HEK293 (cell line): ENCODE data around the gene NIT1.

Source experiments
- CTCF ChIA-PET: fragments of 350-600 bp; formaldehyde crosslinking; extraction: SDS; loops from one replicate; lab custom pipeline; 2021; ENCODE audit warnings: antibody characterized with exemption; lab: Yijun Ruan, JAX
- POLR2A ChIA-PET: fragments of 300-600 bp; formaldehyde crosslinking; extraction: SDS; loops from one replicate; lab custom pipeline; 2020; ENCODE audit warnings: antibody characterized with exemption, inconsistent platforms; lab: Yijun Ruan, JAX
- H3K27ac ChIP-seq: fragments of 200-500 bp; sonication (Bioruptor generic); 2 replicates; pipeline ENCODE4 v1.5.1; 2014; ENCODE audit warnings: low read depth, low read length, control low read depth, inconsistent platforms; ENCODE audit errors: extremely low read depth
- H3K36me3 ChIP-seq, 2 experiments: fragments of 200-500 bp in 1 of 2; sonication (Bioruptor generic) in 1 of 2; 1 replicate in 1 of 2; 2 replicates in 1 of 2; pipeline ENCODE4 v1.5.1; 2014 to 2017; ENCODE audit warnings: inconsistent platforms in 2 of 2, low read length in 2 of 2; ENCODE audit not compliant: control insufficient read depth in 2 of 2, insufficient read depth in 1 of 2
- H3K4me1 ChIP-seq: fragments of 200-500 bp; sonication (Bioruptor generic); 2 replicates; pipeline ENCODE4 v1.5.1; 2014; ENCODE audit warnings: mild to moderate bottlenecking, low read length, inconsistent platforms; ENCODE audit not compliant: control insufficient read depth, insufficient read depth
- H3K4me3 ChIP-seq: 2 replicates; pipeline ENCODE4 v1.5.1; 2011; ENCODE audit warnings: low read depth, mild to moderate bottlenecking, control low read depth, low read length, moderate library complexity
- H3K9me3 ChIP-seq: fragments of 200-500 bp; sonication (Bioruptor generic); 2 replicates; pipeline ENCODE4 v1.5.1; 2014; ENCODE audit warnings: low read depth, low read length, inconsistent platforms; ENCODE audit not compliant: control insufficient read depth, insufficient read depth
- IKZF3 ChIP-seq: fragments of 450-650 bp; IDR thresholded peaks from 2 replicates; pipeline ENCODE4 v1.5.0; 2018; ENCODE audit warnings: missing biosample characterization, mild to moderate bottlenecking, missing genetic modification characterization, moderate library complexity
- KLF16 ChIP-seq: fragments of 450-650 bp; formaldehyde crosslinking; IDR thresholded peaks from 2 replicates; pipeline ENCODE4 v1.5.1; 2017; ENCODE audit warnings: missing biosample characterization, missing genetic modification characterization
- RBAK ChIP-seq: fragments of 450-650 bp; formaldehyde crosslinking; IDR thresholded peaks from 2 replicates; pipeline ENCODE4 v1.5.1; 2016; ENCODE audit warnings: missing biosample characterization, missing genetic modification characterization
- ZIC2 ChIP-seq: fragments of 450-650 bp; formaldehyde crosslinking; IDR thresholded peaks from 2 replicates; pipeline ENCODE4 v1.5.1; 2016; ENCODE audit warnings: missing biosample characterization, missing genetic modification characterization
- ZNF112 ChIP-seq: fragments of 450-650 bp; formaldehyde crosslinking; IDR thresholded peaks from 2 replicates; pipeline ENCODE4 v1.5.0; 2017; ENCODE audit warnings: missing biosample characterization, missing genetic modification characterization
- ZNF16 ChIP-seq: fragments of 450-650 bp; formaldehyde crosslinking; IDR thresholded peaks from 2 replicates; pipeline ENCODE4 v1.5.1; 2016; ENCODE audit warnings: low read depth, missing biosample characterization, missing genetic modification characterization
- ZNF175 ChIP-seq: fragments of 450-650 bp; formaldehyde crosslinking; IDR thresholded peaks from 2 replicates; pipeline ENCODE4 v1.5.1; 2016; ENCODE audit warnings: missing biosample characterization, missing genetic modification characterization
- ZNF19 ChIP-seq: fragments of 450-650 bp; formaldehyde crosslinking; IDR thresholded peaks from 2 replicates; pipeline ENCODE4; 2016; ENCODE audit warnings: missing biosample characterization, missing genetic modification characterization, low read depth
- ZNF24 ChIP-seq: fragments of 450-650 bp; formaldehyde crosslinking; IDR thresholded peaks from 2 replicates; pipeline ENCODE4 v1.5.1; 2016; ENCODE audit warnings: missing biosample characterization, missing genetic modification characterization
- ZNF266 ChIP-seq: fragments of 450-650 bp; formaldehyde crosslinking; IDR thresholded peaks from 2 replicates; pipeline ENCODE4 v1.5.1; 2016; ENCODE audit warnings: missing biosample characterization, missing genetic modification characterization, low read depth
- ZNF335 ChIP-seq: fragments of 450-650 bp; formaldehyde crosslinking; conservative IDR thresholded peaks from 2 replicates; pipeline ENCODE4 v1.5.1; 2016; ENCODE audit warnings: missing biosample characterization, missing genetic modification characterization
- ZNF394 ChIP-seq: fragments of 450-650 bp; formaldehyde crosslinking; IDR thresholded peaks from 2 replicates; pipeline ENCODE4 v1.5.1; 2016; ENCODE audit warnings: missing biosample characterization, missing genetic modification characterization, mild to moderate bottlenecking, moderate library complexity, borderline replicate concordance
- ZNF555 ChIP-seq: fragments of 450-650 bp; formaldehyde crosslinking; conservative IDR thresholded peaks from 2 replicates; pipeline ENCODE4 v1.5.1; 2017; ENCODE audit warnings: missing biosample characterization, mild to moderate bottlenecking, missing genetic modification characterization, inconsistent platforms
- ZNF571 ChIP-seq: fragments of 450-650 bp; formaldehyde crosslinking; IDR thresholded peaks from 2 replicates; pipeline ENCODE4 v1.5.0; 2017; ENCODE audit warnings: missing biosample characterization, missing genetic modification characterization
- ZNF624 ChIP-seq: fragments of 450-650 bp; formaldehyde crosslinking; IDR thresholded peaks from 2 replicates; pipeline ENCODE4 v1.5.1; 2017; ENCODE audit warnings: missing biosample characterization, missing genetic modification characterization
- ZNF660 ChIP-seq: fragments of 450-650 bp; IDR thresholded peaks from 2 replicates; pipeline ENCODE4 v1.5.1; 2018; ENCODE audit warnings: missing biosample characterization, mild to moderate bottlenecking, missing genetic modification characterization
- ZNF692 ChIP-seq: fragments of 450-650 bp; formaldehyde crosslinking; IDR thresholded peaks from 2 replicates; pipeline ENCODE4 v1.5.1; 2016; ENCODE audit warnings: missing biosample characterization, missing genetic modification characterization
- ZNF701 ChIP-seq: fragments of 450-650 bp; formaldehyde crosslinking; IDR thresholded peaks from 2 replicates; pipeline ENCODE4 v1.5.1; 2016; ENCODE audit warnings: missing biosample characterization, missing genetic modification characterization
- ZNF707 ChIP-seq: fragments of 450-650 bp; formaldehyde crosslinking; IDR thresholded peaks from 2 replicates; pipeline ENCODE4 v1.5.1; 2016; ENCODE audit warnings: missing biosample characterization, missing genetic modification characterization
- ZNF785 ChIP-seq: fragments of 450-650 bp; formaldehyde crosslinking; IDR thresholded peaks from 2 replicates; pipeline ENCODE4 v1.5.1; 2016; ENCODE audit warnings: missing biosample characterization, missing genetic modification characterization
- ZNF791 ChIP-seq: fragments of 450-650 bp; formaldehyde crosslinking; IDR thresholded peaks from 2 replicates; pipeline ENCODE4 v1.5.1; 2016; ENCODE audit warnings: missing biosample characterization, missing genetic modification characterization
- ZNF843 ChIP-seq: fragments of 450-650 bp; formaldehyde crosslinking; IDR thresholded peaks from 2 replicates; pipeline ENCODE4 v1.5.1; 2016; ENCODE audit warnings: missing biosample characterization, missing genetic modification characterization
- TF ChIP-seq, protein P1 (sequence below): fragments of 450-650 bp; formaldehyde crosslinking; IDR thresholded peaks from 2 replicates; pipeline ENCODE4 v1.5.1; 2016; ENCODE audit warnings: missing biosample characterization, missing genetic modification characterization
- TF ChIP-seq, protein P2 (sequence below): fragments of 450-650 bp; formaldehyde crosslinking; IDR thresholded peaks from 2 replicates; pipeline ENCODE4 v1.5.1; 2016; ENCODE audit warnings: missing biosample characterization, missing genetic modification characterization

The NIT1 gene

DNA sequence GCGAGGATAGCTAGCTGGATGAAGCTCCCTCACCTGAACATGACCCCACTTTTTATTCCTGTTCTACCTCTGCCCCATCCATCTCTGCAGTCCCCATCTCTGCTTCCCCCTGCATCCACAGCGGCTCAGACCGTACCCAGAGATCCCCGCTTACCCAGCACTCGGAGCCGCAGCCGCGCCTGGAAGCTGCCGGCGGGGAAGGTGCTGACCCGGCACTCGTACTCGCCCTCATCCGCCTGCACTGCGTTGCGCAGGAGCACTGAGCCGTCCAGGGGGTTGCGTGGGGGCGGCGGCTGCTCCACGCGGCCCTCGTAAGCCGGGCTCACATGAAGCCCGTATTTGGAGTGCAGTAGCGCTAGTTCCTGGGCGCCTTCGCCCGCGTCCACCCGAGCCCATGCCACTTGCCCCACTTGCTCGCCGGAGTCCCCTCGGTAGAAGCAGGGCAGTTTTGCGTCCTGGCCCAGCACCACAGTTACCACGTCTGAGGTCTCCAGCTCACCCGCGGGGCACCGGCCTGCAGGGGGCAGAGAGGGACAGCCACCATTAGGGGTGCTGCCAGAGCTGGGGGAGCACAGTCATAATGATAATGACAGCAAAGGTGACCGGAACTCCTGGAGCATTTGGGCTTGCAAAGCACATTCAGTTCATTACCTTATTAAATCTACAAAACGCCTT lies 38.3 kb upstream of the NIT1 start:
- Histone ChIP-seq H3K27ac (no peak overlapping the region), H3K4me3 (no peak overlapping the region), H3K36me3 (no peaks in the 10 kb centered on the region), H3K9me3 (no peaks in the 10 kb centered on the region), H3K4me1 (no peaks in the 10 kb centered on the region; the same call in 1 of the 2 replicates)
- POLR2A ChIA-PET = no interaction called here
- CTCF ChIA-PET = interaction anchor here (0.7 kb wide), 1 partner anchor 18 kb away, joined by 10 read pairs; no protein-coding TSS in a partner anchor
- TF ChIP-seq ZNF571 (tag by site-specific recombination) (no peak), ZNF16 (no peak), ZNF555 (tag by site-specific recombination) (no peak), ZNF701 (tag by site-specific recombination) (no peak)

DNA sequence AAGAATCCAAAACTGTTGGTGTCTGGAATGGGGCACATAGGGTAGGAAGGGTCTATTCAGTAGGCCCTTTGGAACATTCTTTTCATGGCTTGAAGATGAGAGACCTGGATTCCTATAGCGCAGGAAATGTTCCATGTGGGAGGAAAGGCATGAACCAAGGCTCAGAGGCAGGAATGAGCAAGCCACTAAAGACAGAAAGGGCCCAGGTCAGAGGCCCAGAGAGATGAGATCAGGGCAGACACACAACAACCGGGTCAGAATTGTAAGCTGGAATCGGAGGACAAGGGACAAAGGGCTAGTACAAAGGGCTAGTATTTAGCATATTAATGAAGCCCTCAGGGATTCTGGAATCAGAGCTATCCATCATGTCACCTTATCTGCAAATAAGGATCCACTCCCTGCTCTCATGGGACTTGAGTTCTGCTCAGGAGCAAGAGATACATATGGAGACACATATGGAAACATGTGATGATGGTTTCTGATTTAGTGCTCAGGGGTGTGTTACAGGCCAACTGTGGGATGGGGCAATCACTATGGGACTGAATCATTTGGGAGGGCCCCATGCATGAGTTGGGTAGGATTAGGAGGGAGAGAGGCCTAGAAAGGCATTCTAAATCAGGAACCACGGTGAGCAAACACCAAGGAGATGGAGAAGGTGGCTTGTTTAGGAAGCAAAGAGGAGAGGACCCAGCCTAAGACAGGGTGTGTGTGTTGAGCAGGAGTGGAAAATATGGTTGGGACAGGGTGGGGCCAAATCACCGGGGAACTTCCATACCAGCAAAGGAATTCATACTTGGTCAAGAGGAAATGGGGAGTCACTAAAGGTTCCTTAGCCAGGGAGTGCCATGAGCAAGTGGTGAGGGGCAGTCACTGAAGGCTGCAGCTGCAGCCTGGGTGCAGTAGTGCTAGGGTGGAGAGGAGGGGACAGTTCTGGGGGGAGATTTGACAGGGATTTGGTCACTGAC lies 37.2 kb upstream of the NIT1 start:
- H3K4me3 ChIP-seq = no peak overlapping the region
- H3K9me3 ChIP-seq = no peaks in the 10 kb centered on the region
- no peaks in the 10 kb centered on the region; the same call in 1 of the 2 replicates for H3K4me1 ChIP-seq
- H3K27ac ChIP-seq = no peak overlapping the region
- CTCF ChIA-PET = interaction anchor here (0.6 kb wide), 1 partner anchor 408 kb away, joined by 3 read pairs; no protein-coding TSS in a partner anchor
- no peaks in the 10 kb centered on the region for H3K36me3 ChIP-seq
- no peak for TF ChIP-seq ZIC2
- POLR2A ChIA-PET = no interaction called here

GRCh38 chr1:161081519-161081918 lies 36.4 kb upstream of the NIT1 start:
- Histone ChIP-seq H3K9me3 (no peaks in the 10 kb centered on the region), H3K27ac (no peak overlapping the region), H3K4me3 (no peak overlapping the region), H3K36me3 (no peaks in the 10 kb centered on the region), H3K4me1 (no peaks in the 10 kb centered on the region; the same call in 1 of the 2 replicates)
- ChIA-PET CTCF (interaction anchor here (0.6 to 2.0 kb wide), 4 partner anchors 9 to 54 kb away, joined by 3 to 6 read pairs (median 4); no protein-coding TSS in a partner anchor), POLR2A (interaction anchor here (0.7 kb wide), 1 partner anchor 43 kb away, joined by 3 read pairs; no protein-coding TSS in a partner anchor)
- TF ChIP-seq ZNF394 = no peak
- TF ChIP-seq ZNF335 = no peak
- TF ChIP-seq ZNF707 (tag by site-specific recombination) = no peak
- TF ChIP-seq RBAK = no peak
- TF ChIP-seq ZNF112 (tag by site-specific recombination) = no peak
- TF ChIP-seq KLF16 (tag by site-specific recombination) = no peak
- TF ChIP-seq IKZF3 (tag by site-specific recombination) = no peak
- no peak for TF ChIP-seq ZNF266
- no peak for TF ChIP-seq ZNF692
- no peak for TF ChIP-seq ZNF791 (tag by site-specific recombination)
- no peak for TF ChIP-seq ZNF660 (tag by site-specific recombination)
- TF ChIP-seq ZNF24 = no peak
- TF ChIP-seq, protein P1, sequence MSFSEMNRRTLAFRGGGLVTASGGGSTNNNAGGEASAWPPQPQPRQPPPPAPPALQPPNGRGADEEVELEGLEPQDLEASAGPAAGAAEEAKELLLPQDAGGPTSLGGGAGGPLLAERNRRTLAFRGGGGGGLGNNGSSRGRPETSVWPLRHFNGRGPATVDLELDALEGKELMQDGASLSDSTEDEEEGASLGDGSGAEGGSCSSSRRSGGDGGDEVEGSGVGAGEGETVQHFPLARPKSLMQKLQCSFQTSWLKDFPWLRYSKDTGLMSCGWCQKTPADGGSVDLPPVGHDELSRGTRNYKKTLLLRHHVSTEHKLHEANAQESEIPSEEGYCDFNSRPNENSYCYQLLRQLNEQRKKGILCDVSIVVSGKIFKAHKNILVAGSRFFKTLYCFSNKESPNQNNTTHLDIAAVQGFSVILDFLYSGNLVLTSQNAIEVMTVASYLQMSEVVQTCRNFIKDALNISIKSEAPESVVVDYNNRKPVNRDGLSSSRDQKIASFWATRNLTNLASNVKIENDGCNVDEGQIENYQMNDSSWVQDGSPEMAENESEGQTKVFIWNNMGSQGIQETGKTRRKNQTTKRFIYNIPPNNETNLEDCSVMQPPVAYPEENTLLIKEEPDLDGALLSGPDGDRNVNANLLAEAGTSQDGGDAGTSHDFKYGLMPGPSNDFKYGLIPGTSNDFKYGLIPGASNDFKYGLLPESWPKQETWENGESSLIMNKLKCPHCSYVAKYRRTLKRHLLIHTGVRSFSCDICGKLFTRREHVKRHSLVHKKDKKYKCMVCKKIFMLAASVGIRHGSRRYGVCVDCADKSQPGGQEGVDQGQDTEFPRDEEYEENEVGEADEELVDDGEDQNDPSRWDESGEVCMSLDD (tag by site-specific recombination) = no peak
- no peak for TF ChIP-seq ZNF19
- no peak for TF ChIP-seq ZNF624 (tag by site-specific recombination)
- no peak for TF ChIP-seq ZNF843 (tag by site-specific recombination)
- TF ChIP-seq ZNF175 (tag by site-specific recombination) = no peak
- TF ChIP-seq ZNF785 (tag by site-specific recombination) = no peak
- TF ChIP-seq, protein P2, sequence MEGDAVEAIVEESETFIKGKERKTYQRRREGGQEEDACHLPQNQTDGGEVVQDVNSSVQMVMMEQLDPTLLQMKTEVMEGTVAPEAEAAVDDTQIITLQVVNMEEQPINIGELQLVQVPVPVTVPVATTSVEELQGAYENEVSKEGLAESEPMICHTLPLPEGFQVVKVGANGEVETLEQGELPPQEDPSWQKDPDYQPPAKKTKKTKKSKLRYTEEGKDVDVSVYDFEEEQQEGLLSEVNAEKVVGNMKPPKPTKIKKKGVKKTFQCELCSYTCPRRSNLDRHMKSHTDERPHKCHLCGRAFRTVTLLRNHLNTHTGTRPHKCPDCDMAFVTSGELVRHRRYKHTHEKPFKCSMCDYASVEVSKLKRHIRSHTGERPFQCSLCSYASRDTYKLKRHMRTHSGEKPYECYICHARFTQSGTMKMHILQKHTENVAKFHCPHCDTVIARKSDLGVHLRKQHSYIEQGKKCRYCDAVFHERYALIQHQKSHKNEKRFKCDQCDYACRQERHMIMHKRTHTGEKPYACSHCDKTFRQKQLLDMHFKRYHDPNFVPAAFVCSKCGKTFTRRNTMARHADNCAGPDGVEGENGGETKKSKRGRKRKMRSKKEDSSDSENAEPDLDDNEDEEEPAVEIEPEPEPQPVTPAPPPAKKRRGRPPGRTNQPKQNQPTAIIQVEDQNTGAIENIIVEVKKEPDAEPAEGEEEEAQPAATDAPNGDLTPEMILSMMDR (tag by site-specific recombination) = no peak
